HepG2 (cell line): ENCODE results near the gene CGREF1. TPM values are rescaled to one million over a fixed set of nuclear protein-coding genes. Genes with fewer than 3 reads are reported as not detected.

ENCODE experiments used
- AGO2 ChIP-seq: fragments of 200-400 bp; formaldehyde crosslinking; optimal IDR thresholded peaks from 2 replicates; pipeline ENCODE3; 2017; ENCODE audit warnings: mild to moderate bottlenecking, low read depth, low read length, moderate library complexity
- CCDC6 ChIP-seq: sonication (generic); formaldehyde crosslinking; IDR thresholded peaks from 2 replicates; pipeline ENCODE4 v1.8.1; 2022; ENCODE audit warnings: mild to moderate bottlenecking, missing genetic modification reagents, moderate library complexity
- FOXA3 ChIP-seq: IDR thresholded peaks from 2 replicates; pipeline ENCODE4 v1.6.1; 2016; ENCODE audit warnings: missing genetic modification reagents, missing compliant biosample characterization
- JDP2 ChIP-seq: sonication (generic); formaldehyde crosslinking; IDR thresholded peaks from 2 replicates; pipeline ENCODE4 v1.8.1; 2022; ENCODE audit warnings: missing genetic modification reagents, borderline replicate concordance
- MED8 ChIP-seq: sonication (generic); formaldehyde crosslinking; IDR thresholded peaks from 2 replicates; pipeline ENCODE4 v1.8.1; 2023; ENCODE audit warnings: mild to moderate bottlenecking, missing genetic modification reagents; ENCODE audit not compliant: insufficient replicate concordance
- PCBP2 ChIP-seq: fragments of 200-400 bp; formaldehyde crosslinking; optimal IDR thresholded peaks from 2 replicates; pipeline ENCODE3; 2018; ENCODE audit warnings: low read length, low read depth; ENCODE audit not compliant: poor library complexity, severe bottlenecking
- RBM22 ChIP-seq: fragments of 200-400 bp; formaldehyde crosslinking; optimal IDR thresholded peaks from 2 replicates; pipeline ENCODE3; 2017; ENCODE audit warnings: mild to moderate bottlenecking, low read length, moderate library complexity
- TBX3 ChIP-seq: fragments of 450-650 bp; IDR thresholded peaks from 2 replicates; pipeline ENCODE4 v1.6.1; 2017; ENCODE audit warnings: antibody characterized with exemption, mild to moderate bottlenecking, inconsistent platforms, borderline replicate concordance
- ZBTB8A ChIP-seq: sonication (generic); formaldehyde crosslinking; IDR thresholded peaks from 2 replicates; pipeline ENCODE4 v1.4.0; 2020; ENCODE audit warnings: mild to moderate bottlenecking, low read depth, missing genetic modification reagents, borderline replicate concordance
- ZKSCAN8 ChIP-seq: IDR thresholded peaks from 2 replicates; pipeline ENCODE4 v1.6.1; 2016; ENCODE audit warnings: borderline replicate concordance, missing genetic modification reagents, missing compliant biosample characterization
- ZNF101 ChIP-seq: sonication (generic); formaldehyde crosslinking; IDR thresholded peaks from 2 replicates; pipeline ENCODE4 v1.4.0; 2020; ENCODE audit warnings: mild to moderate bottlenecking, low read depth, missing genetic modification reagents, borderline replicate concordance
- ZNF121 ChIP-seq: sonication (generic); formaldehyde crosslinking; IDR thresholded peaks from 2 replicates; pipeline ENCODE4 v1.5.0; 2020; ENCODE audit warnings: mild to moderate bottlenecking, missing genetic modification reagents
- ZNF205 ChIP-seq: IDR thresholded peaks from 2 replicates; pipeline ENCODE4 v1.6.1; 2018; ENCODE audit warnings: missing biosample characterization, missing genetic modification reagents
- ZNF296 ChIP-seq: sonication (generic); formaldehyde crosslinking; conservative IDR thresholded peaks from 2 replicates; pipeline ENCODE4 v1.5.0; 2020; ENCODE audit warnings: mild to moderate bottlenecking, missing genetic modification reagents
- ZSCAN21 ChIP-seq: sonication (generic); formaldehyde crosslinking; IDR thresholded peaks from 2 replicates; pipeline ENCODE4 v1.8.0; 2022; ENCODE audit warnings: mild to moderate bottlenecking, missing genetic modification reagents, moderate library complexity, borderline replicate concordance
- polyA plus RNA-seq, 8 experiments: library from polyadenylated mRNA; depleted of rRNA in 3 of 8; stranded (reverse) in 7 of 8; unstranded in 1 of 8; fragments of >200 nt; fragmentation: Illumina TruSeq in 4 of 8; extraction: Trizol in 4 of 8; gene quantifications; 2 replicates each; pipeline versions ENCODE4 v1.2.1 to v1.2.3, GENCODE V29; 2011 to 2016; ENCODE audit warnings: low read depth in 4 of 8, missing spikeins in 1 of 8, mixed read lengths in 1 of 8; ENCODE audit not compliant: insufficient read depth in 1 of 8
- total RNA-seq, 5 experiments: library from RNA; depleted of rRNA; stranded (reverse); fragments of >200 nt; fragmentation: Illumina TruSeq; extraction: Trizol; gene quantifications; 2 replicates each; pipeline ENCODE4 v1.2.3, GENCODE V29; 2016; ENCODE audit warnings: low read depth in 1 of 5
- TF ChIP-seq, protein P1 (sequence below): sonication (generic); formaldehyde crosslinking; IDR thresholded peaks from 2 replicates; pipeline ENCODE4 v1.4.0; 2020; ENCODE audit warnings: missing genetic modification reagents
- TF ChIP-seq, protein P2 (sequence below): sonication (generic); formaldehyde crosslinking; IDR thresholded peaks from 2 replicates; pipeline ENCODE4 v1.8.1; 2023; ENCODE audit warnings: mild to moderate bottlenecking, missing genetic modification reagents, borderline replicate concordance
- TF ChIP-seq, protein P3 (sequence below): sonication (generic); formaldehyde crosslinking; IDR thresholded peaks from 2 replicates; pipeline ENCODE4 v1.4.0; 2020; ENCODE audit warnings: missing genetic modification reagents, borderline replicate concordance
- TF ChIP-seq, protein P4 (sequence below): sonication (generic); formaldehyde crosslinking; IDR thresholded peaks from 2 replicates; pipeline ENCODE4 v1.8.0; 2022; ENCODE audit warnings: mild to moderate bottlenecking, missing genetic modification reagents, moderate library complexity
- TF ChIP-seq, protein P5 (sequence below): sonication (generic); formaldehyde crosslinking; IDR thresholded peaks from 2 replicates; pipeline ENCODE4 v1.5.1; 2020; ENCODE audit warnings: mild to moderate bottlenecking, missing genetic modification reagents, moderate library complexity

CGREF1 gene
- total and polyA plus RNA-seq, 2 of the 13 experiments (the other 11 are each of a cell fraction or from before 2014, with no cell fraction given), result 13.9 to 23.4 TPM

DNA sequence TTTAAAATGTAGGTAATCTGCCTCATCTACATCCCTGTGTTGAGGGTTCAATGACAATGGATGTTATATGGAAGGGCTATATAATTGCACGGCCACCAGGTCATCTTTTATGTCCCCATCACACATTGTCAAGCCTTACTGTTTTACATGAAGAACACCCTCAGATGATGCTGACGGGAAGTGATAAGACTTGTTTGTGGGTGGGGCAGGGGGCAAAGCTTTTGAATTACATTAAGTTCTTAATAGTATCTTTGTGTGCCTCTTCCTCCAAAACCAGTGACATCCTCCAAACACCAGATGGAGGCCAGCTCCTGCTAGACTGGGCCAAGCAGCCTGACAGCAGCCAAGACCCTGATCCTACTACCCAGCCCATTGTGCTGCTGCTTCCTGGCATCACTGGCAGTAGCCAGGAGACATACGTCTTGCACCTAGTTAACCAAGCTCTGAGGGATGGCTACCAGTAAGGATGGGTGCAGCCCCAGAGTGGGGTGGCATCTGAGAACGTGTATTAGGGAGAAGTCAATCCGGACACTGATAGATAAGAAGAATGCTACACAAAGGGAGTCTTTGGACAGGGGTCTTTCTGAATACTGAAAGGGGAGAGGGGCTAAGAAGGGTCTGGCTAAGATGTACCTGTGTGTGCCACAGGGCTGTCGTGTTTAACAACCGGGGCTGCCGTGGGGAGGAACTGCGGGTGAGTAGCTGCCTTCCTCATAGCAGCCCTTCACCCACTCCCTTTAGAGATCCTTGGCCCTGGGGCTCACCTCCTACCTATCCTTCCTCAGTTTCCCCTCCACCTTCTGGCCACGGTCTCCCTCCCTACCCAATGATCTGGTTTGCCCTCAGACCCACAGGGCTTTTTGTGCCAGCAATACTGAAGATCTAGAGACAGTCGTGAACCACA lies 10.0 kb upstream of the CGREF1 start (continued):
- TF ChIP-seq MED8 (CRISPR knock-in tag) (no peak), PCBP2 (no peak), AGO2 (no peak), TBX3 (no peak), ZBTB8A (CRISPR knock-in tag) (no peak), ZNF121 (CRISPR knock-in tag) (no peak), JDP2 (no peak), ZKSCAN8 (no peak), ZNF205 (no peak), ZSCAN21 (CRISPR knock-in tag) (no peak), ZNF101 (CRISPR knock-in tag) (no peak), ZNF296 (CRISPR knock-in tag) (no peak), RBM22 (no peak), FOXA3 (no peak), CCDC6 (CRISPR knock-in tag) (peak; percentile 72; the same call in 1 of the 2 replicates)
- TF ChIP-seq, protein P1, sequence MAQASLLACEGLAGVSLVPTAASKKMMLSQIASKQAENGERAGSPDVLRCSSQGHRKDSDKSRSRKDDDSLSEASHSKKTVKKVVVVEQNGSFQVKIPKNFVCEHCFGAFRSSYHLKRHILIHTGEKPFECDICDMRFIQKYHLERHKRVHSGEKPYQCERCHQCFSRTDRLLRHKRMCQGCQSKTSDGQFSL, result no peak
- TF ChIP-seq, protein P2, sequence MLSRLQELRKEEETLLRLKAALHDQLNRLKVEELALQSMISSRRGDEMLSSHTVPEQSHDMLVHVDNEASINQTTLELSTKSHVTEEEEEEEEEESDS (CRISPR knock-in tag), result no peak
- TF ChIP-seq, protein P3, sequence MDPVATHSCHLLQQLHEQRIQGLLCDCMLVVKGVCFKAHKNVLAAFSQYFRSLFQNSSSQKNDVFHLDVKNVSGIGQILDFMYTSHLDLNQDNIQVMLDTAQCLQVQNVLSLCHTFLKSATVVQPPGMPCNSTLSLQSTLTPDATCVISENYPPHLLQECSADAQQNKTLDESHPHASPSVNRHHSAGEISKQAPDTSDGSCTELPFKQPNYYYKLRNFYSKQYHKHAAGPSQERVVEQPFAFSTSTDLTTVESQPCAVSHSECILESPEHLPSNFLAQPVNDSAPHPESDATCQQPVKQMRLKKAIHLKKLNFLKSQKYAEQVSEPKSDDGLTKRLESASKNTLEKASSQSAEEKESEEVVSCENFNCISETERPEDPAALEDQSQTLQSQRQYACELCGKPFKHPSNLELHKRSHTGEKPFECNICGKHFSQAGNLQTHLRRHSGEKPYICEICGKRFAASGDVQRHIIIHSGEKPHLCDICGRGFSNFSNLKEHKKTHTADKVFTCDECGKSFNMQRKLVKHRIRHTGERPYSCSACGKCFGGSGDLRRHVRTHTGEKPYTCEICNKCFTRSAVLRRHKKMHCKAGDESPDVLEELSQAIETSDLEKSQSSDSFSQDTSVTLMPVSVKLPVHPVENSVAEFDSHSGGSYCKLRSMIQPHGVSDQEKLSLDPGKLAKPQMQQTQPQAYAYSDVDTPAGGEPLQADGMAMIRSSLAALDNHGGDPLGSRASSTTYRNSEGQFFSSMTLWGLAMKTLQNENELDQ (CRISPR knock-in tag), result no peak
- TF ChIP-seq, protein P4, sequence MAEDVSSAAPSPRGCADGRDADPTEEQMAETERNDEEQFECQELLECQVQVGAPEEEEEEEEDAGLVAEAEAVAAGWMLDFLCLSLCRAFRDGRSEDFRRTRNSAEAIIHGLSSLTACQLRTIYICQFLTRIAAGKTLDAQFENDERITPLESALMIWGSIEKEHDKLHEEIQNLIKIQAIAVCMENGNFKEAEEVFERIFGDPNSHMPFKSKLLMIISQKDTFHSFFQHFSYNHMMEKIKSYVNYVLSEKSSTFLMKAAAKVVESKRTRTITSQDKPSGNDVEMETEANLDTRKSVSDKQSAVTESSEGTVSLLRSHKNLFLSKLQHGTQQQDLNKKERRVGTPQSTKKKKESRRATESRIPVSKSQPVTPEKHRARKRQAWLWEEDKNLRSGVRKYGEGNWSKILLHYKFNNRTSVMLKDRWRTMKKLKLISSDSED (CRISPR knock-in tag), result no peak
- TF ChIP-seq, protein P5, sequence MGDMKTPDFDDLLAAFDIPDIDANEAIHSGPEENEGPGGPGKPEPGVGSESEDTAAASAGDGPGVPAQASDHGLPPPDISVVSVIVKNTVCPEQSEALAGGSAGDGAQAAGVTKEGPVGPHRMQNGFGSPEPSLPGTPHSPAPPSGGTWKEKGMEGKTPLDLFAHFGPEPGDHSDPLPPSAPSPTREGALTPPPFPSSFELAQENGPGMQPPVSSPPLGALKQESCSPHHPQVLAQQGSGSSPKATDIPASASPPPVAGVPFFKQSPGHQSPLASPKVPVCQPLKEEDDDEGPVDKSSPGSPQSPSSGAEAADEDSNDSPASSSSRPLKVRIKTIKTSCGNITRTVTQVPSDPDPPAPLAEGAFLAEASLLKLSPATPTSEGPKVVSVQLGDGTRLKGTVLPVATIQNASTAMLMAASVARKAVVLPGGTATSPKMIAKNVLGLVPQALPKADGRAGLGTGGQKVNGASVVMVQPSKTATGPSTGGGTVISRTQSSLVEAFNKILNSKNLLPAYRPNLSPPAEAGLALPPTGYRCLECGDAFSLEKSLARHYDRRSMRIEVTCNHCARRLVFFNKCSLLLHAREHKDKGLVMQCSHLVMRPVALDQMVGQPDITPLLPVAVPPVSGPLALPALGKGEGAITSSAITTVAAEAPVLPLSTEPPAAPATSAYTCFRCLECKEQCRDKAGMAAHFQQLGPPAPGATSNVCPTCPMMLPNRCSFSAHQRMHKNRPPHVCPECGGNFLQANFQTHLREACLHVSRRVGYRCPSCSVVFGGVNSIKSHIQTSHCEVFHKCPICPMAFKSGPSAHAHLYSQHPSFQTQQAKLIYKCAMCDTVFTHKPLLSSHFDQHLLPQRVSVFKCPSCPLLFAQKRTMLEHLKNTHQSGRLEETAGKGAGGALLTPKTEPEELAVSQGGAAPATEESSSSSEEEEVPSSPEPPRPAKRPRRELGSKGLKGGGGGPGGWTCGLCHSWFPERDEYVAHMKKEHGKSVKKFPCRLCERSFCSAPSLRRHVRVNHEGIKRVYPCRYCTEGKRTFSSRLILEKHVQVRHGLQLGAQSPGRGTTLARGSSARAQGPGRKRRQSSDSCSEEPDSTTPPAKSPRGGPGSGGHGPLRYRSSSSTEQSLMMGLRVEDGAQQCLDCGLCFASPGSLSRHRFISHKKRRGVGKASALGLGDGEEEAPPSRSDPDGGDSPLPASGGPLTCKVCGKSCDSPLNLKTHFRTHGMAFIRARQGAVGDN (CRISPR knock-in tag), result peak; percentile 36
